Activated CD8-positive, alpha-beta T cell treated with anti-CD3 and anti-CD28 coated beads for 36 hours (primary cell): ENCODE measurements around the gene NAIF1. TPM values are rescaled to one million over a fixed set of nuclear protein-coding genes. Genes with fewer than 3 reads are reported as not detected.

ENCODE experiments used
- ATAC-seq: fragments of 200-7000 bp; cut with Tn5 transposase; one replicate; pipeline ENCODE4 v1.10.0; 2021; ENCODE audit warnings: mild to moderate bottlenecking, moderate library complexity
- CTCF ChIA-PET: fragments of 350-600 bp; sonication (Branson Sonifier 250); formaldehyde crosslinking; loops from one replicate; lab custom pipeline; 2021; ENCODE audit warnings: antibody characterized with exemption; lab: Charles Lee
- POLR2A ChIA-PET: fragments of 350-600 bp; sonication (Branson Sonifier 250); formaldehyde crosslinking; loops from one replicate; lab custom pipeline; 2021; ENCODE audit warnings: antibody characterized with exemption; lab: Charles Lee
- DNase-seq: peaks from one replicate; pipeline ENCODE4 v3.0.0-alpha.2; 2020
- H3K27ac Mint-ChIP-seq: one replicate; pipeline ENCODE4 v1.8.0; 2021; ENCODE audit warnings: mild to moderate bottlenecking, mixed read lengths
- H3K27me3 Mint-ChIP-seq: one replicate; pipeline ENCODE4 v1.8.0; 2021; ENCODE audit warnings: mixed read lengths
- H3K36me3 Mint-ChIP-seq: one replicate; pipeline ENCODE4 v1.8.0; 2021; ENCODE audit warnings: low read depth, mixed read lengths
- H3K4me1 Mint-ChIP-seq: one replicate; pipeline ENCODE4 v1.8.0; 2021; ENCODE audit warnings: low read depth, mixed read lengths
- H3K4me3 Mint-ChIP-seq: one replicate; pipeline ENCODE4 v1.8.0; 2021; ENCODE audit warnings: mild to moderate bottlenecking, moderate library complexity, mixed read lengths
- H3K9me3 Mint-ChIP-seq: one replicate; pipeline ENCODE4 v1.8.0; 2021; ENCODE audit warnings: mixed read lengths
- CTCF ChIP-seq: fragments of 200-600 bp; IDR thresholded peaks from one replicate; pipeline ENCODE4 v1.8.0; 2022; ENCODE audit warnings: antibody characterized with exemption, mild to moderate bottlenecking
- intact Hi-C: fragments of 100-400 bp; cut with micrococcal nuclease; formaldehyde crosslinking; loops from one replicate; pipeline ENCODE4 v1.10.0; 2022
- total RNA-seq, 2 experiments: library from RNA; stranded (reverse); gene quantifications; one replicate each; pipeline ENCODE4 v1.2.3, GENCODE V29; 2021

Gene NAIF1
- total RNA-seq, 2 experiments from 2014 or later, result 8.4 to 11.8 TPM

- Mint-ChIP-seq H3K9me3 (no peaks in the 10 kb centered on the region), H3K27ac (peak overlapping the region; percentile 74), H3K36me3 (peaks cover 2% of the 10 kb centered on the region), H3K27me3 (no peaks in the 10 kb centered on the region), H3K4me1 (peaks cover 34% of the 10 kb centered on the region), H3K4me3 (no peak overlapping the region)
- ChIA-PET POLR2A (interaction anchor here (0.6 to 5.7 kb wide), 22 partner anchors 9 to 114 kb away, joined by 3 to 36 read pairs (median 4); partner anchors contain the start of genes DPM2 and EEIG1), CTCF (interaction anchor here (0.6 to 24.9 kb wide), 39 partner anchors 8 to 165 kb away, joined by 3 to 631 read pairs (median 5); partner anchors contain the start of genes DPM2, EEIG1, NAIF1 and PIP5KL1)
- TF ChIP-seq CTCF, result peak; percentile 94
- peak; percentile 76 for DNase-seq
- intact Hi-C loops, result loop anchor here (5.0 kb wide), 1 partner anchor 93 kb away; no protein-coding TSS in a partner anchor
- peak; percentile 64 for ATAC-seq
Measured at GRCh38 chr9:128034821-128035652, 32.1 kb downstream of the NAIF1 start.

GRCh38 chr9:128033609-128034008 lies 33.5 kb downstream of the NAIF1 start:
- no peaks in the 10 kb centered on the region for H3K9me3 Mint-ChIP-seq

GRCh38 chr9:128027705-128028104 lies 39.4 kb downstream of the NAIF1 start:
- no peak for ATAC-seq
- ChIA-PET CTCF (interaction anchor here (0.7 to 24.9 kb wide), 6 partner anchors 21 to 106 kb away, joined by 3 to 631 read pairs (median 3); no protein-coding TSS in a partner anchor), POLR2A (interaction anchor here (0.7 to 4.5 kb wide), 14 partner anchors 11 to 101 kb away, joined by 3 to 85 read pairs (median 4); partner anchors contain the start of genes EEIG1 and PIP5KL1)
- intact Hi-C loops, result loop anchor here (2.0 to 5.0 kb wide), 4 partner anchors 21 to 70 kb away; partner anchors contain the start of genes NAIF1 and SLC25A25
- Mint-ChIP-seq H3K9me3 (no peaks in the 10 kb centered on the region), H3K4me3 (peak overlapping the region; percentile 31), H3K36me3 (peaks cover 2% of the 10 kb centered on the region), H3K4me1 (peaks cover 78% of the 10 kb centered on the region), H3K27me3 (no peaks in the 10 kb centered on the region), H3K27ac (peak overlapping the region; percentile 98)
- TF ChIP-seq CTCF, result no peak
- no peak for DNase-seq

More at GRCh38 chr9:128033609-128034008, 33.5 kb downstream of the NAIF1 start:
- no peak for TF ChIP-seq CTCF
- peaks cover 2% of the 10 kb centered on the region for H3K36me3 Mint-ChIP-seq
- H3K4me3 Mint-ChIP-seq, result no peak overlapping the region
- intact Hi-C loops, result no loop called here
- no peaks in the 10 kb centered on the region for H3K27me3 Mint-ChIP-seq
- no peak for ATAC-seq
- CTCF ChIA-PET, result interaction anchor here (0.9 to 24.9 kb wide), 12 partner anchors 8 to 262 kb away, joined by 3 to 631 read pairs (median 16); partner anchors contain the start of genes EEIG1 and NAIF1
- peak overlapping the region; percentile 75 for H3K27ac Mint-ChIP-seq
- POLR2A ChIA-PET, result interaction anchor here (0.8 to 5.7 kb wide), 10 partner anchors 27 to 92 kb away, joined by 3 to 36 read pairs (median 6); partner anchors contain the start of gene EEIG1
- DNase-seq, result peak; percentile 38
- peaks cover 42% of the 10 kb centered on the region for H3K4me1 Mint-ChIP-seq

GRCh38 chr9:128026773-128027541 lies 40.2 kb downstream of the NAIF1 start:
- H3K4me1 Mint-ChIP-seq, result peaks cover 83% of the 10 kb centered on the region

More at GRCh38 chr9:128026773-128027541, 40.2 kb downstream of the NAIF1 start:
- DNase-seq (peak; percentile 77), ATAC-seq (peak; percentile 50)
- H3K27me3 Mint-ChIP-seq, result no peaks in the 10 kb centered on the region
- ChIA-PET POLR2A (interaction anchor here (0.7 to 4.5 kb wide), 19 partner anchors 8 to 102 kb away, joined by 3 to 85 read pairs (median 4); partner anchors contain the start of genes EEIG1 and PIP5KL1), CTCF (interaction anchor here (0.7 to 24.9 kb wide), 10 partner anchors 8 to 105 kb away, joined by 3 to 631 read pairs (median 3); no protein-coding TSS in a partner anchor)
- H3K9me3 Mint-ChIP-seq, result no peaks in the 10 kb centered on the region
- peak overlapping the region; percentile 98 for H3K27ac Mint-ChIP-seq
- no peak for TF ChIP-seq CTCF
- peak overlapping the region; percentile 65 for H3K4me3 Mint-ChIP-seq
- intact Hi-C loops, result loop anchor here (2.0 to 5.0 kb wide), 4 partner anchors 20 to 70 kb away; partner anchors contain the start of genes NAIF1 and SLC25A25
- peaks cover 2% of the 10 kb centered on the region for H3K36me3 Mint-ChIP-seq
